Measurements from ENCODE around the gene B4GALNT3. TPM values are rescaled to one million over a fixed set of nuclear protein-coding genes. Genes with fewer than 3 reads are reported as not detected.

Gene B4GALNT3
- total and polyA plus RNA-seq, 2 donors (not counting 1 experiment from before 2014, with no cell fraction given): not detected

DNA sequence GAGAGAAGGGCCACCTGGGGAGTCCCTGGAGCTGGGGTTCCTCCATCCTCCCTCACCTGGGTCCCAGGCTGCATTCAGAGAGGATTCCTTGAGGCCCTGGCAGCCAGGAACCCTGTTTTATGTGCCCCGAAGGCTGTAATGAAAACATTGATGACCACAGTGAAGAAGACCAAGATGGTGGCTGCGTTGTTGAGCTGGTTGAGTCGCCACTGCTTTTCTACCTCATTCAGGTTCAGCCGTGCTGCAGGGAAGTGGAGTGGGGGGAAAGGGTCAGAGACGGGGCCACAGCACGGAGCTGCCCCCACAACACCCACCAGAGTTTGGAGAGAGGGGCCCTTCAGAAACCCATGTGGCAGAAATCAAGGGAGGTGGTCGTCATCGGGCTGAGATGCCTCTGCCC is 105.4 kb downstream of the B4GALNT3 start:
- peaks cover 10% of the 10 kb centered on the region for H3K27me3 ChIP-seq (ENCODE audit: control insufficient read depth, insufficient read depth, low read length)
- H2AFZ ChIP-seq (ENCODE audit: low read length): no peak overlapping the region
- peaks cover 4% of the 10 kb centered on the region for H3K4me1 ChIP-seq (ENCODE audit: control insufficient read depth, extremely low read depth, insufficient read depth, low read length)
- no peaks in the 10 kb centered on the region for H3K9me3 ChIP-seq (ENCODE audit: control insufficient read depth, insufficient read depth, low read depth, low read length)
- no peak overlapping the region for H3K27ac ChIP-seq (ENCODE audit: insufficient read depth, low read length)
- no peak for DNase-seq (ENCODE audit: low read depth in 2 of 2)
- H3K9ac ChIP-seq (ENCODE audit: insufficient read depth, low read length): no peak overlapping the region
- no peaks in the 10 kb centered on the region for H3K36me3 ChIP-seq (ENCODE audit: control insufficient read depth, insufficient read depth, low read length)
- H3K4me2 ChIP-seq (ENCODE audit: extremely low read depth, insufficient read depth, low read length): no peak overlapping the region
- H3K4me3 ChIP-seq (replicated peaks in 1 of 4; ENCODE audit: control extremely low read depth in 1 of 4, insufficient read depth in 1 of 4, low read depth in 3 of 4, low read length in 4 of 4): no peak overlapping the region
- no peaks in the 10 kb centered on the region for H4K20me1 ChIP-seq (ENCODE audit: control insufficient read depth, extremely low read depth, insufficient read depth, low read length)
- no peak for TF ChIP-seq EZH2 (IDR thresholded peaks at IDR 0.05; ENCODE audit: low read length, missing control alignments)
- TF ChIP-seq, protein P1, sequence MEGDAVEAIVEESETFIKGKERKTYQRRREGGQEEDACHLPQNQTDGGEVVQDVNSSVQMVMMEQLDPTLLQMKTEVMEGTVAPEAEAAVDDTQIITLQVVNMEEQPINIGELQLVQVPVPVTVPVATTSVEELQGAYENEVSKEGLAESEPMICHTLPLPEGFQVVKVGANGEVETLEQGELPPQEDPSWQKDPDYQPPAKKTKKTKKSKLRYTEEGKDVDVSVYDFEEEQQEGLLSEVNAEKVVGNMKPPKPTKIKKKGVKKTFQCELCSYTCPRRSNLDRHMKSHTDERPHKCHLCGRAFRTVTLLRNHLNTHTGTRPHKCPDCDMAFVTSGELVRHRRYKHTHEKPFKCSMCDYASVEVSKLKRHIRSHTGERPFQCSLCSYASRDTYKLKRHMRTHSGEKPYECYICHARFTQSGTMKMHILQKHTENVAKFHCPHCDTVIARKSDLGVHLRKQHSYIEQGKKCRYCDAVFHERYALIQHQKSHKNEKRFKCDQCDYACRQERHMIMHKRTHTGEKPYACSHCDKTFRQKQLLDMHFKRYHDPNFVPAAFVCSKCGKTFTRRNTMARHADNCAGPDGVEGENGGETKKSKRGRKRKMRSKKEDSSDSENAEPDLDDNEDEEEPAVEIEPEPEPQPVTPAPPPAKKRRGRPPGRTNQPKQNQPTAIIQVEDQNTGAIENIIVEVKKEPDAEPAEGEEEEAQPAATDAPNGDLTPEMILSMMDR (conservative IDR thresholded peaks at IDR 0.05 in 1 of 2, IDR thresholded peaks at IDR 0.05 in 1 of 2; ENCODE audit: low read depth in 1 of 2, low read length in 2 of 2): no peak
- H3K79me2 ChIP-seq (ENCODE audit: control insufficient read depth, insufficient read depth, low read length): no peaks in the 10 kb centered on the region

DNA sequence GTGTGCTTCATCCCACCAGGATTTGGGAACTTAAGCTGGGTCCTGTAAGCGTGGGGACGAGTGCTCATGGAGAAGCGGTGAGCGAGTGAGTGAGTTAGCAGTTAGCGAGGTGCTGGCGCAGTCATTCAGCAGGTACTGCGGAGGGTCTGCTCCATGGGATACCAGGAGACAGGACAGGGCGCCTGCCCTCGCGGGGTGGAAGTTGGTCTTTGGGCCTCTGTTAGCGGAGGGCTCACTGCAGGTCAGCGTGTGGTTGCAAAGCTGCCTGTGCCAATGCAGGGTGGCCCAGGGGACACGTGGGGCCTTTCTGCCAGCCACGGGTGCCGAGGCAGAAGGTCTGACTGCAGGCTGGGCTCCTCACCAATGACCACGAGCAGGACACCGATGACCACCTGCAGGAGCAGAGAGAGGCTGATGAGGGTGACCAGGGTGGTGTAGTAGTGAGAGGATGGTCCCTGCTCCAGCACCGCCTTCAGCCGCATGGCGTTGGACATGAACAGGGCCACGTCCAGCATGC is 105.9 kb downstream of the B4GALNT3 start:
- Histone ChIP-seq H3K36me3 (ENCODE audit: control insufficient read depth, insufficient read depth, low read length) (no peaks in the 10 kb centered on the region), H3K9me3 (ENCODE audit: control insufficient read depth, insufficient read depth, low read depth, low read length) (no peaks in the 10 kb centered on the region), H3K79me2 (ENCODE audit: control insufficient read depth, insufficient read depth, low read length) (no peaks in the 10 kb centered on the region), H4K20me1 (ENCODE audit: control insufficient read depth, extremely low read depth, insufficient read depth, low read length) (no peaks in the 10 kb centered on the region), H3K27ac (ENCODE audit: insufficient read depth, low read length) (no peak overlapping the region), H2AFZ (ENCODE audit: low read length) (no peak overlapping the region), H3K9ac (ENCODE audit: insufficient read depth, low read length) (no peak overlapping the region), H3K4me2 (ENCODE audit: extremely low read depth, insufficient read depth, low read length) (no peak overlapping the region), H3K4me3 (replicated peaks in 1 of 4; ENCODE audit: control extremely low read depth in 1 of 4, insufficient read depth in 1 of 4, low read depth in 3 of 4, low read length in 4 of 4) (no peak overlapping the region), H3K27me3 (ENCODE audit: control insufficient read depth, insufficient read depth, low read length) (peaks cover 10% of the 10 kb centered on the region), H3K4me1 (ENCODE audit: control insufficient read depth, extremely low read depth, insufficient read depth, low read length) (peaks cover 4% of the 10 kb centered on the region)
- no peak for DNase-seq (ENCODE audit: low read depth in 2 of 2)
- no peak for TF ChIP-seq EZH2 (IDR thresholded peaks at IDR 0.05; ENCODE audit: low read length, missing control alignments)
- TF ChIP-seq, protein P1 (conservative IDR thresholded peaks at IDR 0.05 in 1 of 2, IDR thresholded peaks at IDR 0.05 in 1 of 2; ENCODE audit: low read depth in 1 of 2, low read length in 2 of 2): no peak

DNA sequence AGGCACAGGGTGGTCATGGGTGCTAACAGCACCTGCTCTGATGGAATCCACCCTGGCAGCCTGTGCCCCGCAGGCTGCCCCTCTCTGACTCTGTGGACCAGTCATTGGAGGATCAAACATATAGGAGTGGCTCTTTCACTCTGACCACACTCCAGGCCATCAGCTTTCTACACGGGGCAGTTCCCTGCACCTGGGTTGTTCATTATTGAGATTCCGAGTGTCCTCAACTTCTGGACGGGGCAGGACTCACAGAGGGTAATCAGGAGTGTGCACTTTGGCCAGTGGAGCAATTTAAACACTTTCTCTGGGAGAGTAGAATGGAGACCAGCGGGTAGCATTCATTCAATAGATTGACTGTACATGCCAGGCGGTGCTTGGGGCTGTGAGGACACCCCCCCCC is 108.7 kb downstream of the B4GALNT3 start:
- Histone ChIP-seq H4K20me1 (ENCODE audit: control insufficient read depth, extremely low read depth, insufficient read depth, low read length) (no peaks in the 10 kb centered on the region), H3K9me3 (ENCODE audit: control insufficient read depth, insufficient read depth, low read depth, low read length) (no peaks in the 10 kb centered on the region), H3K27ac (ENCODE audit: insufficient read depth, low read length) (no peak overlapping the region), H3K79me2 (ENCODE audit: control insufficient read depth, insufficient read depth, low read length) (no peaks in the 10 kb centered on the region), H3K36me3 (ENCODE audit: control insufficient read depth, insufficient read depth, low read length) (no peaks in the 10 kb centered on the region), H3K4me2 (ENCODE audit: extremely low read depth, insufficient read depth, low read length) (no peak overlapping the region), H3K27me3 (ENCODE audit: control insufficient read depth, insufficient read depth, low read length) (peaks cover 3% of the 10 kb centered on the region), H2AFZ (ENCODE audit: low read length) (no peak overlapping the region), H3K9ac (ENCODE audit: insufficient read depth, low read length) (no peak overlapping the region), H3K4me1 (ENCODE audit: control insufficient read depth, extremely low read depth, insufficient read depth, low read length) (peaks cover 16% of the 10 kb centered on the region), H3K4me3 (replicated peaks in 1 of 4; ENCODE audit: control extremely low read depth in 1 of 4, insufficient read depth in 1 of 4, low read depth in 3 of 4, low read length in 4 of 4) (no peak overlapping the region)
- DNase-seq (ENCODE audit: low read depth in 2 of 2): no peak
- TF ChIP-seq EZH2 (IDR thresholded peaks at IDR 0.05; ENCODE audit: low read length, missing control alignments): no peak
- TF ChIP-seq, protein P1 (conservative IDR thresholded peaks at IDR 0.05 in 1 of 2, IDR thresholded peaks at IDR 0.05 in 1 of 2; ENCODE audit: low read depth in 1 of 2, low read length in 2 of 2): no peak

Measured in fibroblast of lung (primary cell).